Uterus (tissue), 2 donors: ENCODE data around the gene MINK1.

Experiments
- CTCF ChIP-seq, 4 experiments: fragments of 200-600 bp in 2 of 4; fragments of 450-650 bp in 2 of 4; sonication (generic) in 2 of 4; IDR thresholded peaks; one replicate each; pipeline ENCODE4 v1.5.1; 2016 to 2019; ENCODE audit warnings: antibody characterized with exemption in 4 of 4, mild to moderate bottlenecking in 2 of 4, moderate library complexity in 1 of 4
- POLR2A ChIP-seq, 2 donors: fragments of 450-650 bp; IDR thresholded peaks; one replicate each; pipeline ENCODE4 v1.6.1; 2016; ENCODE audit warnings: antibody characterized with exemption in 2 of 2, mild to moderate bottlenecking in 1 of 2, moderate library complexity in 1 of 2

- no peak for TF ChIP-seq POLR2A (IDR thresholded peaks at IDR 0.05)
- TF ChIP-seq CTCF (IDR thresholded peaks at IDR 0.05) = no peak
Observed at GRCh38 chr17:4913994-4914393, 80.9 kb downstream of the MINK1 start.
